AG04449 (cell line): ENCODE measurements around the gene TRABD2A.

Source experiments
- CTCF ChIA-PET: fragments of 350-600 bp; formaldehyde crosslinking; extraction: SDS; loops from one replicate; lab custom pipeline; 2021; ENCODE audit warnings: antibody characterized with exemption; lab: Yijun Ruan, JAX
- POLR2A ChIA-PET: fragments of 400-600, 350-600 bp; formaldehyde crosslinking; extraction: SDS; loops from one replicate; lab custom pipeline; 2020; ENCODE audit warnings: antibody characterized with exemption, inconsistent platforms; lab: Yijun Ruan, JAX
- DNase-seq: peaks from one replicate; pipeline ENCODE4 v3.0.0-alpha.2; 2010; ENCODE audit warnings: low read depth, low spot score
- H3K4me3 ChIP-seq: 2 replicates; pipeline ENCODE4 v1.5.1; 2011; ENCODE audit warnings: low read depth, mild to moderate bottlenecking, control low read depth, low read length
- CTCF ChIP-seq: IDR thresholded peaks from one replicate; pipeline ENCODE4 v1.5.1; 2011; ENCODE audit warnings: mild to moderate bottlenecking, moderate library complexity, low read length, control low read depth, inconsistent platforms; ENCODE audit not compliant: insufficient read depth; ENCODE audit errors: missing control alignments

TRABD2A gene

GRCh38 chr2:84884449-84884848 lies 3.6 kb upstream of the TRABD2A start:
- no peak for TF ChIP-seq CTCF
- H3K4me3 ChIP-seq: no peak overlapping the region
- ChIA-PET POLR2A (no interaction called here), CTCF (interaction anchor here (1.1 to 1.7 kb wide), 4 partner anchors 9 to 391 kb away, joined by 3 to 8 read pairs (median 3); no protein-coding TSS in a partner anchor)
- DNase-seq: no peak

- H3K4me3 ChIP-seq: no peak overlapping the region
- no peak for DNase-seq
- TF ChIP-seq CTCF: no peak
- ChIA-PET POLR2A (no interaction called here), CTCF (interaction anchor here (0.6 to 5.2 kb wide), 28 partner anchors 9 to 432 kb away, joined by 3 to 41 read pairs (median 4); no protein-coding TSS in a partner anchor)
Measured at GRCh38 chr2:84882775-84883550, 2.1 kb upstream of the TRABD2A start.

GRCh38 chr2:84882414-84882738 lies 1.5 kb upstream of the TRABD2A start:
- POLR2A ChIA-PET: interaction anchor here (0.5 kb wide), 1 partner anchor 39 kb away, joined by 3 read pairs; no protein-coding TSS in a partner anchor
- H3K4me3 ChIP-seq: no peak overlapping the region

GRCh38 chr2:84881581-84882413 lies 913 bp upstream of the TRABD2A start:
- peak overlapping the region; percentile 56 for H3K4me3 ChIP-seq
- DNase-seq: no peak

More at GRCh38 chr2:84882414-84882738, 1.5 kb upstream of the TRABD2A start:
- CTCF ChIA-PET: interaction anchor here (0.6 to 5.2 kb wide), 27 partner anchors 10 to 431 kb away, joined by 3 to 41 read pairs (median 4); no protein-coding TSS in a partner anchor
- DNase-seq: no peak
- no peak for TF ChIP-seq CTCF

GRCh38 chr2:84880395-84880644 lies 564 bp downstream of the TRABD2A start:
- DNase-seq: no peak
- POLR2A ChIA-PET: interaction anchor here (2.3 kb wide), 1 partner anchor 25 kb away, joined by 7 read pairs; the partner anchor contains the start of gene TMSB10
- CTCF ChIA-PET: interaction anchor here (1.0 to 5.2 kb wide), 6 partner anchors 9 to 354 kb away, joined by 3 to 41 read pairs (median 4); no protein-coding TSS in a partner anchor
- no peak for TF ChIP-seq CTCF
- H3K4me3 ChIP-seq: peak overlapping the region; percentile 56

More at GRCh38 chr2:84881581-84882413, 913 bp upstream of the TRABD2A start:
- peak; percentile 85 for TF ChIP-seq CTCF
- CTCF ChIA-PET: interaction anchor here (0.6 to 5.2 kb wide), 29 partner anchors 10 to 430 kb away, joined by 3 to 41 read pairs (median 4); no protein-coding TSS in a partner anchor
- POLR2A ChIA-PET: interaction anchor here (0.5 to 2.3 kb wide), 2 partner anchors 24 to 39 kb away, joined by 3 to 7 read pairs; partner anchors contain the start of gene TMSB10
